GM23338 (cell line): ENCODE measurements around the gene TTLL8. TPM values are rescaled to one million over a fixed set of nuclear protein-coding genes. Genes with fewer than 3 reads are reported as not detected.

ENCODE experiments used
- ATAC-seq: fragments of 200-7000 bp; cut with Tn5 transposase; 3 replicates; pipeline ENCODE4 v1.9.1; 2020
- DNase-seq: peaks from one replicate; pipeline ENCODE4 v3.0.0-alpha.2; 2015; ENCODE audit warnings: low spot score
- H2AFZ ChIP-seq: fragments of 200-600 bp; sonication (generic); 2 replicates; pipeline ENCODE4 v1.8.0; 2016; ENCODE audit warnings: antibody characterized with exemption, mild to moderate bottlenecking, moderate library complexity
- H3F3A ChIP-seq: fragments of 200-600 bp; sonication (generic); replicated peaks from 2 replicates; pipeline ENCODE4 v1.8.0; 2017; ENCODE audit warnings: antibody characterized with exemption, mixed run types, low read depth
- H3K27ac ChIP-seq: fragments of 200-600 bp; sonication (generic); 2 replicates; pipeline ENCODE4 v1.6.1; 2016; ENCODE audit warnings: low read depth
- H3K27me3 ChIP-seq: fragments of 200-600 bp; sonication (generic); 2 replicates; pipeline ENCODE4 v1.8.0; 2016; ENCODE audit warnings: mild to moderate bottlenecking, mixed run types, moderate library complexity; ENCODE audit not compliant: insufficient read depth
- H3K36me3 ChIP-seq: fragments of 200-600 bp; sonication (generic); 2 replicates; pipeline ENCODE4 v1.8.0; 2016; ENCODE audit warnings: mild to moderate bottlenecking; ENCODE audit not compliant: insufficient read depth
- H3K4me1 ChIP-seq: fragments of 200-600 bp; sonication (generic); 2 replicates; pipeline ENCODE4 v1.8.0; 2016; ENCODE audit warnings: mild to moderate bottlenecking, moderate library complexity; ENCODE audit not compliant: insufficient read depth
- H3K4me2 ChIP-seq: fragments of 200-600 bp; sonication (generic); 2 replicates; pipeline ENCODE4 v1.7.1; 2017; ENCODE audit warnings: mixed run types
- H3K4me3 ChIP-seq: fragments of 200-600 bp; sonication (generic); 2 replicates; pipeline ENCODE4 v1.6.1; 2016; ENCODE audit warnings: mixed run types
- H3K79me2 ChIP-seq: fragments of 200-600 bp; sonication (generic); replicated peaks from 2 replicates; pipeline ENCODE4 v1.8.0; 2017; ENCODE audit warnings: mild to moderate bottlenecking; ENCODE audit not compliant: insufficient read depth
- H3K9me2 ChIP-seq: fragments of 200-600 bp; sonication (generic); 2 replicates; pipeline ENCODE4 v1.8.0; 2017; ENCODE audit not compliant: insufficient read depth
- H4K20me1 ChIP-seq: fragments of 200-600 bp; sonication (generic); replicated peaks from 2 replicates; pipeline ENCODE4 v1.8.0; 2017; ENCODE audit warnings: mild to moderate bottlenecking; ENCODE audit not compliant: insufficient read depth
- H3K27ac Mint-ChIP-seq: 2 replicates; pipeline ENCODE4 v1.8.0; 2020; ENCODE audit warnings: inconsistent platforms, mild to moderate bottlenecking, moderate library complexity, mixed read lengths
- H3K27me3 Mint-ChIP-seq: 3 replicates; pipeline ENCODE4 v1.8.0; 2022; ENCODE audit warnings: low read depth, mild to moderate bottlenecking, moderate library complexity, mixed read lengths, inconsistent platforms; ENCODE audit not compliant: insufficient read depth, poor library complexity
- H3K36me3 Mint-ChIP-seq: 3 replicates; pipeline ENCODE4 v1.8.0; 2021; ENCODE audit warnings: low read depth, mild to moderate bottlenecking, inconsistent platforms, moderate library complexity, mixed read lengths
- H3K4me1 Mint-ChIP-seq: 3 replicates; pipeline ENCODE4 v1.8.0; 2020; ENCODE audit warnings: mild to moderate bottlenecking, inconsistent platforms, mixed read lengths
- H3K4me3 Mint-ChIP-seq: 3 replicates; pipeline ENCODE4 v1.8.0; 2021; ENCODE audit warnings: moderate library complexity, mild to moderate bottlenecking, inconsistent platforms, mixed read lengths
- H3K9me3 Mint-ChIP-seq: 3 replicates; pipeline ENCODE4 v1.8.0; 2020; ENCODE audit warnings: moderate library complexity, mild to moderate bottlenecking, inconsistent platforms, mixed read lengths
- EZH2phosphoT487 ChIP-seq: fragments of 200-600 bp; sonication (generic); IDR thresholded peaks from one replicate; pipeline ENCODE4 v1.8.1; 2018; ENCODE audit warnings: antibody characterized with exemption; ENCODE audit not compliant: unreplicated experiment
- JUNB ChIP-seq: IDR thresholded peaks from one replicate; pipeline ENCODE4 v1.6.1; 2016; ENCODE audit warnings: antibody characterized with exemption; ENCODE audit not compliant: unreplicated experiment
- NANOG ChIP-seq: IDR thresholded peaks from 2 replicates; pipeline ENCODE4 v1.6.1; 2016; ENCODE audit warnings: antibody characterized with exemption, borderline replicate concordance
- ZNF114 ChIP-seq: fragments of 250-450 bp; sonication (Bioruptor Pico); IDR thresholded peaks from 2 replicates; pipeline ENCODE4 v1.5.0; 2020; ENCODE audit warnings: mild to moderate bottlenecking, moderate library complexity
- polyA plus RNA-seq: library from polyadenylated mRNA; unstranded; fragments of >200 nt; fragmentation: Nextera tagmentation; extraction: Ambion mirVana; gene quantifications from 2 replicates; pipeline ENCODE4 v1.2.1, GENCODE V29; 2016
- total RNA-seq: library from RNA; depleted of rRNA; stranded (reverse); fragments of >200 nt; shearing (Covaris generic); gene quantifications from 2 replicates; pipeline ENCODE4 v1.2.3, GENCODE V29; 2014
- TF ChIP-seq, protein P1 (sequence below): IDR thresholded peaks from one replicate; pipeline ENCODE4 v1.6.1; 2018; ENCODE audit warnings: antibody characterized with exemption; ENCODE audit not compliant: unreplicated experiment
- TF ChIP-seq, protein P2 (sequence below), 2 experiments: fragments of 200-600 bp in 1 of 2; sonication (generic) in 1 of 2; conservative IDR thresholded peaks; 2 replicates each; pipeline versions ENCODE4 v1.5.1 to v1.6.1; 2016 to 2017; ENCODE audit warnings: antibody characterized with exemption in 2 of 2, low read depth in 2 of 2, mild to moderate bottlenecking in 2 of 2, moderate library complexity in 1 of 2

TTLL8 gene
- total and polyA plus RNA-seq, 2 experiments from 2014 or later, result not detected

DNA sequence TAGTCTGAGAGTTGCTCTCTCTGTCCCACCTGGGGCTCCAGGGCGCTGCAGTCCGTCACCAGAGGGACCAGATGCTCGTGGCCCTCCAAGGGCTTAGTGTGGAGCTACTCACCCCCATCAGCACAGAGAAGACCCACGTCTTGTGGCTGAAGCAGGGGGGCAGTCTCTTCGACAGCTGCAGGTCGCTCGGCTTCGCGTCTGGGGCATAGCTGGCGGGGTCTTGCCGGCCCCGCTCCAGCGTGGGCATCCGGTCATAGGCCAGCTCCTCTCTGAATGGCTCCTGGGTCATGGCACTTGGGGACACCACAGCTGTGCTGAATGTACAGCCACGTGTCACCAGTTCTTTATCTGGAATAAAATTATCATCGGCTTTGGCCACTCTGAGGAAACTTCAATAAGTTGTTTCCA is 26.5 kb upstream of the TTLL8 start (continued):
- TF ChIP-seq, protein P1, sequence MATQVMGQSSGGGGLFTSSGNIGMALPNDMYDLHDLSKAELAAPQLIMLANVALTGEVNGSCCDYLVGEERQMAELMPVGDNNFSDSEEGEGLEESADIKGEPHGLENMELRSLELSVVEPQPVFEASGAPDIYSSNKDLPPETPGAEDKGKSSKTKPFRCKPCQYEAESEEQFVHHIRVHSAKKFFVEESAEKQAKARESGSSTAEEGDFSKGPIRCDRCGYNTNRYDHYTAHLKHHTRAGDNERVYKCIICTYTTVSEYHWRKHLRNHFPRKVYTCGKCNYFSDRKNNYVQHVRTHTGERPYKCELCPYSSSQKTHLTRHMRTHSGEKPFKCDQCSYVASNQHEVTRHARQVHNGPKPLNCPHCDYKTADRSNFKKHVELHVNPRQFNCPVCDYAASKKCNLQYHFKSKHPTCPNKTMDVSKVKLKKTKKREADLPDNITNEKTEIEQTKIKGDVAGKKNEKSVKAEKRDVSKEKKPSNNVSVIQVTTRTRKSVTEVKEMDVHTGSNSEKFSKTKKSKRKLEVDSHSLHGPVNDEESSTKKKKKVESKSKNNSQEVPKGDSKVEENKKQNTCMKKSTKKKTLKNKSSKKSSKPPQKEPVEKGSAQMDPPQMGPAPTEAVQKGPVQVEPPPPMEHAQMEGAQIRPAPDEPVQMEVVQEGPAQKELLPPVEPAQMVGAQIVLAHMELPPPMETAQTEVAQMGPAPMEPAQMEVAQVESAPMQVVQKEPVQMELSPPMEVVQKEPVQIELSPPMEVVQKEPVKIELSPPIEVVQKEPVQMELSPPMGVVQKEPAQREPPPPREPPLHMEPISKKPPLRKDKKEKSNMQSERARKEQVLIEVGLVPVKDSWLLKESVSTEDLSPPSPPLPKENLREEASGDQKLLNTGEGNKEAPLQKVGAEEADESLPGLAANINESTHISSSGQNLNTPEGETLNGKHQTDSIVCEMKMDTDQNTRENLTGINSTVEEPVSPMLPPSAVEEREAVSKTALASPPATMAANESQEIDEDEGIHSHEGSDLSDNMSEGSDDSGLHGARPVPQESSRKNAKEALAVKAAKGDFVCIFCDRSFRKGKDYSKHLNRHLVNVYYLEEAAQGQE, result no peak
- TF ChIP-seq EZH2phosphoT487, result no peak
- no peak for TF ChIP-seq ZNF114
- TF ChIP-seq, protein P2, sequence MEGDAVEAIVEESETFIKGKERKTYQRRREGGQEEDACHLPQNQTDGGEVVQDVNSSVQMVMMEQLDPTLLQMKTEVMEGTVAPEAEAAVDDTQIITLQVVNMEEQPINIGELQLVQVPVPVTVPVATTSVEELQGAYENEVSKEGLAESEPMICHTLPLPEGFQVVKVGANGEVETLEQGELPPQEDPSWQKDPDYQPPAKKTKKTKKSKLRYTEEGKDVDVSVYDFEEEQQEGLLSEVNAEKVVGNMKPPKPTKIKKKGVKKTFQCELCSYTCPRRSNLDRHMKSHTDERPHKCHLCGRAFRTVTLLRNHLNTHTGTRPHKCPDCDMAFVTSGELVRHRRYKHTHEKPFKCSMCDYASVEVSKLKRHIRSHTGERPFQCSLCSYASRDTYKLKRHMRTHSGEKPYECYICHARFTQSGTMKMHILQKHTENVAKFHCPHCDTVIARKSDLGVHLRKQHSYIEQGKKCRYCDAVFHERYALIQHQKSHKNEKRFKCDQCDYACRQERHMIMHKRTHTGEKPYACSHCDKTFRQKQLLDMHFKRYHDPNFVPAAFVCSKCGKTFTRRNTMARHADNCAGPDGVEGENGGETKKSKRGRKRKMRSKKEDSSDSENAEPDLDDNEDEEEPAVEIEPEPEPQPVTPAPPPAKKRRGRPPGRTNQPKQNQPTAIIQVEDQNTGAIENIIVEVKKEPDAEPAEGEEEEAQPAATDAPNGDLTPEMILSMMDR (conservative IDR thresholded peaks at IDR 0.05; ENCODE audit: low read depth in 2 of 2), result no peak
- TF ChIP-seq JUNB, result no peak

DNA sequence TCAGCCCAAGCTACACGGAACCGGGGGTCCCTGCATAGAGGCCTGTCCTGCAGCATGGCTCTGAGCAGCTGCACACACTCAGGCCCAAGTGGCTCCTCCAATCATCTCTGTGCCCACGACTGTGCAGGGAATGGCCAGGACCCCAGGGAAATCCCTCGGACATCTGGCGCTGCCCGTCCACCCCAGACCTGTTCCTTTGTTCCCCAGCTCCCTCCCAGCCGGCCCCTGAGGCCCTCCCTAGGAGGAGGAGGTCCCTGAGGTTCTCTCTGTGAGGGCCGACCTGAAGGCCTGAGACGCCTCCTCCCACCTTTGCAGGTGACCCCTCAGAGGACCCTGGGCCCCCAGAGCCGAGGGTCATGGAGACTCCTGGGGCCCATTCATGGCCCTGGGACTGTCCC is 26.0 kb upstream of the TTLL8 start:
- no peak for DNase-seq

More for the DNA sequence above, 26.0 kb upstream of the TTLL8 start:
- no peak; the same call in 2 of the 3 replicates for ATAC-seq
- Histone ChIP-seq H3K27me3 (peaks cover 3% of the 10 kb centered on the region; the same call in 1 of the 2 replicates), H3K79me2 (no peaks in the 10 kb centered on the region), H3K36me3 (no peaks in the 10 kb centered on the region), H4K20me1 (no peaks in the 10 kb centered on the region), H3K4me2 (no peak overlapping the region), H2AFZ (no peak overlapping the region), H3K9me2 (no peaks in the 10 kb centered on the region), H3K27ac (no peak overlapping the region), H3K4me1 (no peaks in the 10 kb centered on the region; the same call in 1 of the 2 replicates), H3F3A (peaks cover under 1% of the 10 kb centered on the region; the same call in 1 of the 2 replicates), H3K4me3 (no peak overlapping the region)
- TF ChIP-seq ZNF114, result no peak
- TF ChIP-seq, protein P1, result no peak
- no peak for TF ChIP-seq NANOG
- no peak overlapping the region for H3K4me3 Mint-ChIP-seq
- H3K4me1 Mint-ChIP-seq, result peaks cover 10% of the 10 kb centered on the region
- H3K9me3 Mint-ChIP-seq, result no peaks in the 10 kb centered on the region
- H3K27ac Mint-ChIP-seq, result no peak overlapping the region
- H3K27me3 Mint-ChIP-seq, result peaks cover 18% of the 10 kb centered on the region
- H3K36me3 Mint-ChIP-seq, result no peaks in the 10 kb centered on the region
